Psoas muscle (tissue), 8 donors: ENCODE measurements around the gene SMIM44. TPM values are rescaled to one million over a fixed set of nuclear protein-coding genes. Genes with fewer than 3 reads are reported as not detected.

ENCODE experiments used
- ATAC-seq, 4 donors: fragments of 200-7000 bp; cut with Tn5 transposase; one replicate each; pipeline ENCODE4 v1.9.1; 2020; ENCODE audit warnings: moderate library complexity in 3 of 4, mild to moderate bottlenecking in 2 of 4
- DNase-seq, 2 donors: peaks; one replicate each; pipeline ENCODE4 v3.0.0-alpha.2; 2020
- H3K27ac ChIP-seq: fragments of 200-600 bp; one replicate; pipeline ENCODE4 v1.8.0; 2022
- H3K27me3 ChIP-seq, 3 donors: fragments of 200-600 bp in 1 of 3; one replicate each; pipeline versions ENCODE4 v1.6.1 to v1.8.0; 2013 to 2022; ENCODE audit warnings: low read length in 2 of 3, mild to moderate bottlenecking in 2 of 3, moderate library complexity in 1 of 3; ENCODE audit not compliant: insufficient read depth in 3 of 3
- H3K36me3 ChIP-seq, 2 donors: fragments of 200-600 bp in 1 of 2; one replicate each; pipeline versions ENCODE4 v1.6.1 to v1.8.0; 2013 to 2022; ENCODE audit warnings: low read depth in 1 of 2, mild to moderate bottlenecking in 1 of 2, moderate library complexity in 1 of 2; ENCODE audit not compliant: insufficient read depth in 1 of 2
- H3K4me1 ChIP-seq: fragments of 200-600 bp; one replicate; pipeline ENCODE4 v1.8.0; 2022
- H3K4me3 ChIP-seq: fragments of 200-600 bp; one replicate; pipeline ENCODE4 v1.8.0; 2022; ENCODE audit warnings: mild to moderate bottlenecking
- H3K9me3 ChIP-seq: fragments of 200-600 bp; one replicate; pipeline ENCODE4 v1.8.0; 2022
- WGBS, 3 donors: extraction: QIAGEN DNeasy Blood & Tissue Kit; methylation state at CpG; one replicate each; pipeline versions ENCODE4 v1.1.6 to v1.1.7; 2013; 5-methylcytosine and 5-hydroxymethylcytosine counted together
- intact Hi-C, 2 donors: fragments of 100-400 bp; cut with DNase I; formaldehyde crosslinking; loops; one replicate each; pipeline versions ENCODE4 v1.11.0 to v1.14.2; 2022
- polyA plus RNA-seq, 3 donors: library from polyadenylated mRNA; stranded (reverse); fragments of 200-250 nt; gene quantifications; one replicate each; pipeline ENCODE4 v1.2.3, GENCODE V29; 2013
- total RNA-seq, 4 donors: library from RNA; stranded (reverse); fragmentation: NEBNext Ultra II Directional in 2 of 4; extraction: Animal tissue kit (Norgen Biotek cat#: 25700) in 2 of 4; gene quantifications; one replicate each; pipeline versions ENCODE4 v1.2.1 to v1.2.4, GENCODE V29; 2021 to 2023
- TF ChIP-seq, protein P1 (sequence below): fragments of 200-600 bp; IDR thresholded peaks from one replicate; pipeline ENCODE4 v1.8.0; 2022; ENCODE audit warnings: antibody characterized with exemption
- donor health status: healthy with polysubstance abuse.
- donor health status: DM: no; HTN: no; CAD: no; lungs with moderate emphysema.
- donor health status: Bipolar disorder and iron deficiency.
- donor health status: healthy.
- donor health status: DM: yes; HTN: yes; CAD: no.
- donor health status: DM: no; HTN: no; CAD: no.
- donor health status: DM: no; HTN: no; CAD: no.
- donor health status: DM: yes; HTN: yes; CAD: no.

The SMIM44 gene
- total and polyA plus RNA-seq, 7 donors, result not detected

DNA sequence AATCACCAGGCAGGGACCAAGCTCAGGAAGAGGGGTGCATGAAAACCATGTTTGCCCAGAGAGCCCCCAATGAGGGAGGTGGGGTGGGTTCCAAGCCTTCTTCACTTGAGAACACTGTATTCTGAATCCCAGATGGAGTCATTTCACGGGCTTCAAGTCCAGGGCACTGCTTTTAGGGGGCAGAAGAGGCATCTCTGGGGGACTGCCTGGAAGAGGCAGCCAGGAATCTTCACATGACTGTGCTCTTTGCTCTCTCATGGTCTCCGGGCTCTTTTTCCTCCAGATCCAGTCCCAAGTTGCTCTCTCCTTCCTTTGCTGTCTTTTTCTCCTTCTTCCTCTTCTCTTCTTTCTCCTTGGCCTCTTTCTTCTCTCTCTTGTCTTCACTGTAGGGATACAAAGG, 8.6 kb downstream of the SMIM44 start:
- Histone ChIP-seq H3K27ac (no peak overlapping the region), H3K4me1 (no peaks in the 10 kb centered on the region), H3K27me3 (peaks cover 0 to 4% (median 2%) of the 10 kb centered on the region in 3 donors), H3K9me3 (no peaks in the 10 kb centered on the region), H3K36me3 (no peaks in the 10 kb centered on the region), H3K4me3 (no peak overlapping the region)
- DNase-seq (no peak), ATAC-seq (no peak)
- TF ChIP-seq, protein P1, sequence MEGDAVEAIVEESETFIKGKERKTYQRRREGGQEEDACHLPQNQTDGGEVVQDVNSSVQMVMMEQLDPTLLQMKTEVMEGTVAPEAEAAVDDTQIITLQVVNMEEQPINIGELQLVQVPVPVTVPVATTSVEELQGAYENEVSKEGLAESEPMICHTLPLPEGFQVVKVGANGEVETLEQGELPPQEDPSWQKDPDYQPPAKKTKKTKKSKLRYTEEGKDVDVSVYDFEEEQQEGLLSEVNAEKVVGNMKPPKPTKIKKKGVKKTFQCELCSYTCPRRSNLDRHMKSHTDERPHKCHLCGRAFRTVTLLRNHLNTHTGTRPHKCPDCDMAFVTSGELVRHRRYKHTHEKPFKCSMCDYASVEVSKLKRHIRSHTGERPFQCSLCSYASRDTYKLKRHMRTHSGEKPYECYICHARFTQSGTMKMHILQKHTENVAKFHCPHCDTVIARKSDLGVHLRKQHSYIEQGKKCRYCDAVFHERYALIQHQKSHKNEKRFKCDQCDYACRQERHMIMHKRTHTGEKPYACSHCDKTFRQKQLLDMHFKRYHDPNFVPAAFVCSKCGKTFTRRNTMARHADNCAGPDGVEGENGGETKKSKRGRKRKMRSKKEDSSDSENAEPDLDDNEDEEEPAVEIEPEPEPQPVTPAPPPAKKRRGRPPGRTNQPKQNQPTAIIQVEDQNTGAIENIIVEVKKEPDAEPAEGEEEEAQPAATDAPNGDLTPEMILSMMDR, result no peak
- intact Hi-C loops, result loop anchor here in 1 of 2 donors (5.0 kb wide), 1 partner anchor 167 kb away; no protein-coding TSS in a partner anchor
- WGBS, 3 donors, result 62 to 77% (median 68%) methylated on average over 2 of the region's 2 CpGs

DNA sequence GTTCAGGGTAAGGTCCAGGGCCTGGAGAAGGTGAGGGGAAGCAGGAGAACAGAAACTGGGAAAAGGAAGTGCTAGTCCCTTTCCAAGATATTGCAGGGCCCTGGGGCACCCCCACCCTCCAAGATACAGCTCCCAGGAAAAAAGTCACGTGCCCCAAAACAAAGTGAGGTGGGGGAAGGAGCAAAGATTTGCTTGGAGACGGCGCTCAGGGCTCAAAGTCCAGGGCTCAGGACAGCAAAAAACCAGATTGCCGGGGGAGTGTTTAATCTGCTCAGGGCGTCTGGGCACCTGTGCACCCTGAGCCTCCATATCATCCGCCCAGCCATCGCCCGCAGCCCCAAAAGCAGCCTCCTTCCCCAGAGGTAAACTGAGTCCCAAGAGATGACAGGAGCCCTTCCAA, 9.2 kb downstream of the SMIM44 start:
- 72 to 81% (median 80%) methylated on average over 8 of the region's 8 CpGs for WGBS, 3 donors
- ATAC-seq, result no peak
- Histone ChIP-seq H3K9me3 (no peaks in the 10 kb centered on the region), H3K36me3 (no peaks in the 10 kb centered on the region), H3K27me3 (peaks cover 0 to 4% (median 2%) of the 10 kb centered on the region in 3 donors), H3K4me3 (no peak overlapping the region), H3K4me1 (no peaks in the 10 kb centered on the region), H3K27ac (no peak overlapping the region)
- no peak for DNase-seq
- intact Hi-C loops, result loop anchor here in 1 of 2 donors (5.0 kb wide), 1 partner anchor 167 kb away; no protein-coding TSS in a partner anchor
- TF ChIP-seq, protein P1, result no peak

DNA sequence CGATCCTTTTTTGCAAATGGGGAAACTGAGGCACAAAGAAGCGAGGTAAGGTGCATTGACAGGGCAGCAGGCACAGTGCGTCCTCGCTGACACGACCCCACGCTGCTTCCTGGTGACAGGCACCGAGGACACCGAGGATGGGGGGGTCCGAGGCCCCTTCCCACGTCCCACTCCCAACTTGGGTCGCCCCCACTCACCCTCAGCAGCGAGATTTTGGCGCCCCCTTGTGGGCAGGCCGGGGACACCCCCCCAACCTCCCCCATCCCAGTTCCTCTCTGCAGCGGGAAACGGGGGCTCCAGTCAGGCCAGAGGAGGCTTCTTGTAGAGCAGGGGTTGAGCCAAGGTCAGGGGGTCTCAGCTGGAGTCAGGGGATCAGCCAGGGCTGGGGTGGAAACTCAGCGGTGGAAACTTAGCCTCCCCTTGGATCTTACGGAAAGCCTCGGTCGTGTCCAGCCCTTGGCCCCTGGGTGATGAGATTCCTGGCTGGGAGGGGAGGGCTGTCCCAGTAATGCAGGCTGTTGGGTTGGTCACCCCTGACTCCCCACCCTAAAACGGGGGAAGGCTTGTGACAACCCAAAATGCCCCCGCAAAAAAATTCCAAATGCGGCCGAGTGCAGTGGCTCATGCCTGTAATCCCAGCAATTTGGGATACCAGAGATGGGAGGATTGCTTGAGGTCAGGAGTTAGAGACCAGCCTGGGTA, 11.1 kb downstream of the SMIM44 start:
- H3K4me3 ChIP-seq, result no peak overlapping the region
- TF ChIP-seq, protein P1, result peak; percentile 79
- H3K27me3 ChIP-seq, result peaks cover 0 to 4% (median 2%) of the 10 kb centered on the region in 3 donors
- no peaks in the 10 kb centered on the region for H3K4me1 ChIP-seq
- 22 to 23% (median 22%) methylated on average over 21 to 24 of the region's 24 CpGs for WGBS, 3 donors
- intact Hi-C loops, result loop anchor here (1.0 to 5.0 kb wide), 4 partner anchors 145 to 167 kb away; no protein-coding TSS in a partner anchor
- no peaks in the 10 kb centered on the region for H3K36me3 ChIP-seq
- no peak overlapping the region for H3K27ac ChIP-seq
- peak; percentile 44 to 60 (median 53) for ATAC-seq
- peak; percentile 56 to 76 for DNase-seq
- H3K9me3 ChIP-seq, result no peaks in the 10 kb centered on the region

DNA sequence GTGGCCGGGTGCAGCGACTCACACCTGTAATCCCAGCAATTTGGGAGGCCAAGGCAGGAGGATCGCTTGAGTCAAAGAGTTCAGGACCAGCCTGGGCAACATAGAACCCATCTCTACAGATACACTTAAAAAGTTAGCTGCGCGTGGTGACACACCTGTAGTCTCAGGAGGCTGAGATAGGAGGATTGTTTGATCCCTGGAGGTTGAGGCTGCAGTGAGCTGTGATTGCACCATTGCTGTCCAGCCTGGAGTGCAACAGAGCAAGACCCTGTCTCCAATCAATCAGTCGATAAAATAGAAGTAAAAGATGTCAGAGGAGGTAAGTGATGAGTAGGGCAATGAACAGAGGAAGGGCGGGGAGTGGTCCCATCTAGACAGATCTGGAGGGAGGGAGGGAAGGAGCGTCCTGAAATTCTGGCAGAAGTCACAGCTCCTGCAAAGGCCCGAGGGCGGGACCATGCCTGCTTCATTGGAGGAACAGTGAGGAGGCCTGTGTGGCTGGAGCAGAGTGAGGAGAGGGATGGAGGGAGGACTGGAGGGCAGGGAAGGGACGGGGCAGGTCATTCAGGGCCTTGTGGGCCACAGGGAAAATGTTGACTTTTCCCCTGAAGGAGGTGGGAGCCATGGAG, 12.6 kb downstream of the SMIM44 start:
- peak; percentile 2 to 21 (median 4) for ATAC-seq
- no peak overlapping the region for H3K27ac ChIP-seq

More for the DNA sequence above, 12.6 kb downstream of the SMIM44 start:
- no peaks in the 10 kb centered on the region for H3K27me3 ChIP-seq
- no peaks in the 10 kb centered on the region for H3K36me3 ChIP-seq
- H3K9me3 ChIP-seq, result no peaks in the 10 kb centered on the region
- no peak for DNase-seq
- H3K4me1 ChIP-seq, result no peaks in the 10 kb centered on the region
- WGBS, 3 donors, result 46 to 60% (median 58%) methylated on average over 11 of the region's 11 CpGs
- TF ChIP-seq, protein P1, result no peak
- intact Hi-C loops, result loop anchor here in 1 of 2 donors (5.0 kb wide), 1 partner anchor 163 kb away; no protein-coding TSS in a partner anchor
- H3K4me3 ChIP-seq, result no peak overlapping the region
